Liver (tissue), 9 donors: ENCODE measurements around the gene RPL13A. TPM values are rescaled to one million over a fixed set of nuclear protein-coding genes. Genes with fewer than 3 reads are reported as not detected.

Source experiments
- DNase-seq: peaks from one replicate; pipeline ENCODE4 v3.0.0-alpha.2; 2017; ENCODE audit warnings: low spot score
- H3K27ac ChIP-seq, 2 donors: one replicate each; pipeline ENCODE4 v1.7.0; 2013; ENCODE audit warnings: inconsistent platforms in 2 of 2, low read length in 2 of 2, control low read depth in 1 of 2, low read depth in 1 of 2, mild to moderate bottlenecking in 1 of 2
- H3K27me3 ChIP-seq, 4 donors: one replicate each; pipeline versions ENCODE4 v1.6.1 to v1.7.0; 2013; ENCODE audit warnings: low read length in 3 of 4, inconsistent platforms in 1 of 4, mild to moderate bottlenecking in 1 of 4, moderate library complexity in 1 of 4; ENCODE audit not compliant: control insufficient read depth in 4 of 4, insufficient read depth in 4 of 4
- H3K36me3 ChIP-seq, 4 donors: one replicate each; pipeline versions ENCODE4 v1.6.1 to v1.7.0; 2013; ENCODE audit warnings: low read length in 3 of 4, mild to moderate bottlenecking in 3 of 4, low read depth in 1 of 4, moderate library complexity in 1 of 4; ENCODE audit not compliant: control insufficient read depth in 4 of 4, insufficient read depth in 3 of 4
- H3K4me1 ChIP-seq, 4 donors: one replicate each; pipeline versions ENCODE4 v1.6.1 to v1.7.0; 2013; ENCODE audit warnings: low read length in 3 of 4, mild to moderate bottlenecking in 3 of 4, moderate library complexity in 1 of 4; ENCODE audit not compliant: control insufficient read depth in 4 of 4, insufficient read depth in 4 of 4
- H3K4me3 ChIP-seq, 3 donors: one replicate each; pipeline versions ENCODE4 v1.6.1 to v1.7.0; 2013; ENCODE audit warnings: low read length in 3 of 3, control low read depth in 1 of 3, low read depth in 1 of 3, mild to moderate bottlenecking in 1 of 3
- H3K9ac ChIP-seq, 2 donors: one replicate each; pipeline ENCODE4 v1.7.0; 2013; ENCODE audit warnings: low read length in 2 of 2, mild to moderate bottlenecking in 2 of 2, moderate library complexity in 2 of 2, control low read depth in 1 of 2, low read depth in 1 of 2
- H3K9me3 ChIP-seq, 4 donors: one replicate each; pipeline versions ENCODE4 v1.6.1 to v1.7.0; 2013; ENCODE audit warnings: low read length in 3 of 4; ENCODE audit not compliant: control insufficient read depth in 4 of 4
- CTCF ChIP-seq: fragments of 150-350 bp; IDR thresholded peaks from 2 replicates; pipeline ENCODE4 v1.5.1; 2017; ENCODE audit warnings: improper control_type of control experiment, low read depth, low read length; ENCODE audit not compliant: missing input control
- EGR1 ChIP-seq, 2 donors: IDR thresholded peaks; 2 replicates each; pipeline ENCODE4 v1.6.1; 2016 to 2018; ENCODE audit warnings: antibody characterized with exemption in 2 of 2, low read depth in 2 of 2
- FOXA1 ChIP-seq: IDR thresholded peaks from 2 replicates; pipeline ENCODE4 v1.6.1; 2016; ENCODE audit warnings: antibody characterized with exemption
- FOXA2 ChIP-seq: IDR thresholded peaks from 2 replicates; pipeline ENCODE4 v1.6.1; 2016; ENCODE audit warnings: antibody characterized with exemption
- GABPA ChIP-seq, 2 donors: IDR thresholded peaks in 1 of 2; conservative IDR thresholded peaks in 1 of 2; 2 replicates each; pipeline ENCODE4 v1.6.1; 2016; ENCODE audit warnings: antibody characterized with exemption in 2 of 2, mild to moderate bottlenecking in 1 of 2, moderate library complexity in 1 of 2
- HNF4A ChIP-seq, 2 donors: conservative IDR thresholded peaks; 2 replicates each; pipeline ENCODE4 v1.6.1; 2016; ENCODE audit warnings: antibody characterized with exemption in 2 of 2, mild to moderate bottlenecking in 2 of 2
- HNF4G ChIP-seq: IDR thresholded peaks from 2 replicates; pipeline ENCODE4 v1.6.1; 2016; ENCODE audit warnings: antibody characterized with exemption
- JUND ChIP-seq, 2 donors: IDR thresholded peaks; 2 replicates each; pipeline ENCODE4 v1.6.1; 2016; ENCODE audit warnings: antibody characterized with exemption in 2 of 2
- MAX ChIP-seq: IDR thresholded peaks from 2 replicates; pipeline ENCODE4 v1.6.1; 2016; ENCODE audit warnings: antibody characterized with exemption
- NR2F2 ChIP-seq: IDR thresholded peaks from 2 replicates; pipeline ENCODE4 v1.6.1; 2016; ENCODE audit warnings: antibody characterized with exemption
- RAD21 ChIP-seq, 2 donors: IDR thresholded peaks; 2 replicates each; pipeline ENCODE4 v1.6.1; 2016; ENCODE audit warnings: antibody characterized with exemption in 2 of 2, mild to moderate bottlenecking in 2 of 2
- RXRA ChIP-seq, 2 donors: IDR thresholded peaks; 2 replicates each; pipeline ENCODE4 v1.6.1; 2017 to 2018; ENCODE audit warnings: antibody characterized with exemption in 2 of 2, mild to moderate bottlenecking in 1 of 2
- TAF1 ChIP-seq: conservative IDR thresholded peaks from 2 replicates; pipeline ENCODE4 v1.6.1; 2016; ENCODE audit warnings: antibody characterized with exemption, mild to moderate bottlenecking
- YY1 ChIP-seq: IDR thresholded peaks from 2 replicates; pipeline ENCODE4 v1.6.1; 2016; ENCODE audit warnings: antibody characterized with exemption, mild to moderate bottlenecking
- ZBTB33 ChIP-seq: IDR thresholded peaks from 2 replicates; pipeline ENCODE4 v1.6.1; 2016; ENCODE audit warnings: antibody characterized with exemption
- WGBS: extraction: QIAGEN DNeasy Blood & Tissue Kit; methylation state at CpG from one replicate; pipeline ENCODE4 v1.1.7; 2013; 5-methylcytosine and 5-hydroxymethylcytosine counted together
- polyA plus RNA-seq, 2 donors: library from polyadenylated mRNA; stranded (reverse) in 1 of 2; unstranded in 1 of 2; fragments of 200-250 nt in 1 of 2; fragments of >200 nt in 1 of 2; fragmentation: Nextera tagmentation in 1 of 2; extraction: Ambion mirVana in 1 of 2; gene quantifications; one replicate each; pipeline versions ENCODE4 v1.2.1 to v1.2.3, GENCODE V29; 2013 to 2015
- total RNA-seq, 2 donors: library from RNA; depleted of rRNA; stranded (reverse); fragments of >200 nt; gene quantifications; one replicate each; pipeline ENCODE4 v1.2.3, GENCODE V29; 2014
- donor health status: healthy.
- donor health status: healthy.
- donor health status: healthy.
- donor health status: healthy.
- donor health status: healthy.

RPL13A gene
- total and polyA plus RNA-seq, 4 donors = 444 to 1,553 (median 746) TPM

DNA sequence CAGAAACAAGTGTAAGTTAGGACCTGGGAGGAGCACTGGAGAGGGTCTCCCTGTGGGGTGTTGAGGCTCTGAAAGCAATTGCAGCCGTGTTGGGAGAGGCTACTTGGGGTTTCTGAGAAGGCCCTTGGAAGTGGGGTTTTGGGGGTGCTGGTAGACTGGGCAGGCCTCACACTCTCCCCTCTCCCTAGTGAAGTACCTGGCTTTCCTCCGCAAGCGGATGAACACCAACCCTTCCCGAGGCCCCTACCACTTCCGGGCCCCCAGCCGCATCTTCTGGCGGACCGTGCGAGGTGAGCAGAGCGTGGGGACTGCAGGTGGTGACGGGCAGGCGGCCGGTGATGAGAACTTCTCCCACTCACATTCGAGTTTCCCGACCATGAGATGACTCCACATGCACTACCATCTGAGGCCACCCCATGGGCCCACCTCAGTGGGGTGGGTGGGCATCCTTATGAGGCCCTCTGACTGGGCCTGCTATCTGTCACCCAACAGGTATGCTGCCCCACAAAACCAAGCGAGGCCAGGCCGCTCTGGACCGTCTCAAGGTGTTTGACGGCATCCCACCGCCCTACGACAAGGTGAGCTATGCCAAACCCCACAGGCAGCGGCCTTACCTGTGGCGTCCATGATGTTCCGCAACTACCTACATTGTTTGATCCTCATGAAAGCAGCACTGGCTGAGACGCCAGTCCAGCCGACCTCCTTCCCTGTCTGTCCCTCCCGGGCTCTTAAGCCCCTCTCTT lies 3.0 kb downstream of the RPL13A start:
- Histone ChIP-seq H3K4me3 (no peak overlapping the region), H3K27me3 (no peaks in the 10 kb centered on the region), H3K9me3 (no peaks in the 10 kb centered on the region), H3K9ac (no peak overlapping the region), H3K4me1 (peaks cover 0 to 21% (median 16%) of the 10 kb centered on the region in 4 donors), H3K27ac (no peak overlapping the region), H3K36me3 (peaks cover 15 to 37% (median 33%) of the 10 kb centered on the region in 4 donors)
- TF ChIP-seq NR2F2 (no peak), CTCF (no peak), HNF4A (conservative IDR thresholded peaks at IDR 0.05) (no peak), FOXA2 (no peak), RXRA (IDR thresholded peaks at IDR 0.05) (no peak), GABPA (IDR thresholded peaks at IDR 0.05 in 1 of 2, conservative IDR thresholded peaks at IDR 0.05 in 1 of 2) (no peak), MAX (no peak), TAF1 (no peak), HNF4G (no peak), ZBTB33 (no peak), RAD21 (IDR thresholded peaks at IDR 0.05) (no peak)
- WGBS = 91% methylated on average over 27 of the region's 27 CpGs
- no peak for DNase-seq

GRCh38 chr19:49491030-49491803 lies 3.8 kb downstream of the RPL13A start:
- WGBS = 83% methylated on average over 17 of the region's 17 CpGs
- no peak overlapping the region for H3K4me3 ChIP-seq
- no peak overlapping the region for H3K9ac ChIP-seq
- H3K36me3 ChIP-seq = peaks cover 15 to 37% (median 33%) of the 10 kb centered on the region in 4 donors
- no peaks in the 10 kb centered on the region for H3K9me3 ChIP-seq
- H3K4me1 ChIP-seq = peaks cover 0 to 21% (median 16%) of the 10 kb centered on the region in 4 donors
- H3K27ac ChIP-seq = no peak overlapping the region
- DNase-seq = no peak
- H3K27me3 ChIP-seq = no peaks in the 10 kb centered on the region
- no peak for TF ChIP-seq HNF4A (conservative IDR thresholded peaks at IDR 0.05)
- no peak for TF ChIP-seq YY1
- no peak for TF ChIP-seq RAD21 (IDR thresholded peaks at IDR 0.05)
- no peak for TF ChIP-seq TAF1
- no peak for TF ChIP-seq HNF4G
- TF ChIP-seq NR2F2 = no peak
- no peak for TF ChIP-seq GABPA (IDR thresholded peaks at IDR 0.05 in 1 of 2, conservative IDR thresholded peaks at IDR 0.05 in 1 of 2)
- no peak for TF ChIP-seq FOXA2
- TF ChIP-seq FOXA1 = no peak
- TF ChIP-seq EGR1 (IDR thresholded peaks at IDR 0.05; ENCODE audit: low read depth in 2 of 2) = no peak
- TF ChIP-seq JUND (IDR thresholded peaks at IDR 0.05) = no peak
